ENCODE measurements around the gene COL5A1. TPM values are rescaled to one million over a fixed set of nuclear protein-coding genes. Genes with fewer than 3 reads are reported as not detected.
A peak's percentile ranks its signal among the peaks of the same experiment; 100 is the strongest.

The COL5A1 gene
- total RNA-seq, 1 donor from 2014 or later: 1,552 TPM

- Mint-ChIP-seq H3K36me3 (ENCODE audit: unreplicated experiment) (peaks cover 27% of the 10 kb centered on the region), H3K27me3 (ENCODE audit: unreplicated experiment) (no peaks in the 10 kb centered on the region), H3K4me3 (ENCODE audit: unreplicated experiment) (no peak overlapping the region), H3K27ac (ENCODE audit: unreplicated experiment) (peak overlapping the region; percentile 71), H3K4me1 (ENCODE audit: unreplicated experiment) (peaks cover 43% of the 10 kb centered on the region), H3K9me3 (ENCODE audit: unreplicated experiment) (no peaks in the 10 kb centered on the region)
- DNase-seq (ENCODE audit: extremely low spot score, unreplicated experiment): no peak
- TF ChIP-seq CTCF (IDR thresholded peaks at IDR 0.05): no peak
Measured at GRCh38 chr9:134692573-134692860, 50.9 kb downstream of the COL5A1 start.

- H3K4me1 Mint-ChIP-seq (ENCODE audit: unreplicated experiment): peaks cover 42% of the 10 kb centered on the region
- TF ChIP-seq CTCF (IDR thresholded peaks at IDR 0.05): no peak
- H3K36me3 Mint-ChIP-seq (ENCODE audit: unreplicated experiment): peaks cover 27% of the 10 kb centered on the region
- no peaks in the 10 kb centered on the region for H3K9me3 Mint-ChIP-seq (ENCODE audit: unreplicated experiment)
- H3K4me3 Mint-ChIP-seq (ENCODE audit: unreplicated experiment): no peak overlapping the region
- H3K27ac Mint-ChIP-seq (ENCODE audit: unreplicated experiment): peak overlapping the region; percentile 71
- no peak for DNase-seq (ENCODE audit: extremely low spot score, unreplicated experiment)
- H3K27me3 Mint-ChIP-seq (ENCODE audit: unreplicated experiment): no peaks in the 10 kb centered on the region
Measured at GRCh38 chr9:134693011-134693410, 51.4 kb downstream of the COL5A1 start.

- H3K9me3 Mint-ChIP-seq (ENCODE audit: unreplicated experiment): no peaks in the 10 kb centered on the region
- H3K4me1 Mint-ChIP-seq (ENCODE audit: unreplicated experiment): peaks cover 44% of the 10 kb centered on the region
- no peak for TF ChIP-seq CTCF (IDR thresholded peaks at IDR 0.05)
- peaks cover 27% of the 10 kb centered on the region for H3K36me3 Mint-ChIP-seq (ENCODE audit: unreplicated experiment)
- no peak overlapping the region for H3K4me3 Mint-ChIP-seq (ENCODE audit: unreplicated experiment)
- no peaks in the 10 kb centered on the region for H3K27me3 Mint-ChIP-seq (ENCODE audit: unreplicated experiment)
- no peak overlapping the region for H3K27ac Mint-ChIP-seq (ENCODE audit: unreplicated experiment)
- no peak for DNase-seq (ENCODE audit: extremely low spot score, unreplicated experiment)
Measured at GRCh38 chr9:134693641-134694367, 52.2 kb downstream of the COL5A1 start.

- peaks cover 27% of the 10 kb centered on the region for H3K36me3 Mint-ChIP-seq (ENCODE audit: unreplicated experiment)
- H3K27me3 Mint-ChIP-seq (ENCODE audit: unreplicated experiment): no peaks in the 10 kb centered on the region
- H3K4me3 Mint-ChIP-seq (ENCODE audit: unreplicated experiment): no peak overlapping the region
- TF ChIP-seq CTCF (IDR thresholded peaks at IDR 0.05): no peak
- DNase-seq (ENCODE audit: extremely low spot score, unreplicated experiment): no peak
- H3K9me3 Mint-ChIP-seq (ENCODE audit: unreplicated experiment): no peaks in the 10 kb centered on the region
- peaks cover 46% of the 10 kb centered on the region for H3K4me1 Mint-ChIP-seq (ENCODE audit: unreplicated experiment)
- no peak overlapping the region for H3K27ac Mint-ChIP-seq (ENCODE audit: unreplicated experiment)
Measured at GRCh38 chr9:134694368-134694665, 52.7 kb downstream of the COL5A1 start.

GRCh38 chr9:134694714-134695113, 53.1 kb downstream of the COL5A1 start:
- H3K4me1 Mint-ChIP-seq (ENCODE audit: unreplicated experiment): peaks cover 45% of the 10 kb centered on the region

More at GRCh38 chr9:134694714-134695113, 53.1 kb downstream of the COL5A1 start:
- H3K27me3 Mint-ChIP-seq (ENCODE audit: unreplicated experiment): no peaks in the 10 kb centered on the region
- no peaks in the 10 kb centered on the region for H3K9me3 Mint-ChIP-seq (ENCODE audit: unreplicated experiment)
- TF ChIP-seq CTCF (IDR thresholded peaks at IDR 0.05): no peak
- DNase-seq (ENCODE audit: extremely low spot score, unreplicated experiment): no peak
- peaks cover 27% of the 10 kb centered on the region for H3K36me3 Mint-ChIP-seq (ENCODE audit: unreplicated experiment)
- H3K27ac Mint-ChIP-seq (ENCODE audit: unreplicated experiment): peak overlapping the region; percentile 38
- H3K4me3 Mint-ChIP-seq (ENCODE audit: unreplicated experiment): no peak overlapping the region

All from osteocyte (in vitro differentiated cells).